SK-N-SH (cell line): ENCODE data around the gene JCHAIN. TPM values are rescaled to one million over a fixed set of nuclear protein-coding genes. Genes with fewer than 3 reads are reported as not detected.

Source experiments
- EZH2phosphoT487 ChIP-seq: fragments of 200-600 bp; sonication (generic); IDR thresholded peaks from 2 replicates; pipeline ENCODE4 v1.6.1; 2017; ENCODE audit warnings: low read depth, mixed run types, mild to moderate bottlenecking, antibody characterized with exemption, moderate library complexity, borderline replicate concordance
- FOSL2 ChIP-seq: IDR thresholded peaks from 2 replicates; pipeline ENCODE4 v1.4.0; 2012; ENCODE audit warnings: low read depth, mild to moderate bottlenecking, moderate library complexity, borderline replicate concordance
- FOXJ3 ChIP-seq: sonication (generic); formaldehyde crosslinking; IDR thresholded peaks from 2 replicates; pipeline ENCODE4 v1.5.1; 2020; ENCODE audit warnings: mild to moderate bottlenecking, missing genetic modification reagents
- FOXM1 ChIP-seq: IDR thresholded peaks from 2 replicates; pipeline ENCODE4 v1.4.0; 2012; ENCODE audit warnings: low read depth, mild to moderate bottlenecking
- GATA2 ChIP-seq: sonication (generic); formaldehyde crosslinking; IDR thresholded peaks from 2 replicates; pipeline ENCODE4 v1.5.0; 2020; ENCODE audit warnings: mild to moderate bottlenecking, missing genetic modification reagents
- JUND ChIP-seq: IDR thresholded peaks from 2 replicates; pipeline ENCODE4 v1.4.0; 2012
- NRF1 ChIP-seq: IDR thresholded peaks from 2 replicates; pipeline ENCODE4 v1.6.1; 2012; ENCODE audit warnings: low read depth, mild to moderate bottlenecking, low read length
- RAD21 ChIP-seq: IDR thresholded peaks from 2 replicates; pipeline ENCODE4 v1.6.1; 2012; ENCODE audit warnings: mild to moderate bottlenecking, low read length
- RFX5 ChIP-seq: IDR thresholded peaks from 2 replicates; pipeline ENCODE4 v1.6.1; 2012; ENCODE audit warnings: mild to moderate bottlenecking, improper control_type of control experiment, low read length
- RXRA ChIP-seq: IDR thresholded peaks from 2 replicates; pipeline ENCODE4 v1.4.0; 2012; ENCODE audit warnings: low read depth, mild to moderate bottlenecking, borderline replicate concordance
- SMC3 ChIP-seq: IDR thresholded peaks from 2 replicates; pipeline ENCODE4 v1.6.1; 2012; ENCODE audit warnings: low read depth, low read length, improper control_type of control experiment
- TAF1 ChIP-seq: IDR thresholded peaks from 2 replicates; pipeline ENCODE4 v1.6.1; 2012; ENCODE audit warnings: low read depth, mild to moderate bottlenecking, low read length, moderate library complexity, borderline replicate concordance
- TCF12 ChIP-seq: IDR thresholded peaks from 2 replicates; pipeline ENCODE4 v1.4.0; 2012
- YY1 ChIP-seq: IDR thresholded peaks from 2 replicates; pipeline ENCODE4 v1.4.0; 2012; ENCODE audit warnings: low read depth, mild to moderate bottlenecking
- polyA plus RNA-seq, 3 experiments: library from polyadenylated mRNA; depleted of rRNA; stranded (reverse); fragments of >200 nt; gene quantifications; 2 replicates each; pipeline ENCODE4 v1.2.3, GENCODE V29; 2012
- TF ChIP-seq, protein P1 (sequence below): IDR thresholded peaks from 2 replicates; pipeline ENCODE4 v1.4.0; 2012; ENCODE audit warnings: low read depth
- TF ChIP-seq, protein P2 (sequence below): IDR thresholded peaks from 2 replicates; pipeline ENCODE4 v1.6.1; 2012; ENCODE audit warnings: mild to moderate bottlenecking, low read depth, low read length, moderate library complexity
- TF ChIP-seq, protein P3 (sequence below): fragments of 150-350 bp; IDR thresholded peaks from 2 replicates; pipeline ENCODE4 v1.6.1; 2017; ENCODE audit warnings: antibody characterized with exemption, low read length, low read depth, borderline replicate concordance
- TF ChIP-seq, protein P4 (sequence below): IDR thresholded peaks from 2 replicates; pipeline ENCODE4 v1.4.0; 2012; ENCODE audit warnings: low read depth, borderline replicate concordance
- TF ChIP-seq, protein P5 (sequence below): fragments of 200-600 bp; sonication (generic); IDR thresholded peaks from 2 replicates; pipeline ENCODE4 v1.6.1; 2017; ENCODE audit warnings: antibody characterized with exemption, mild to moderate bottlenecking, moderate library complexity

JCHAIN gene
- polyA plus RNA-seq, 1 of the 3 experiments (the other 2 are of a cell fraction): 1.1 TPM

- 0 out of 2 replicates have a peak, but pooled peaks have one; percentile 20 for TF ChIP-seq RXRA
- TF ChIP-seq, protein P1, sequence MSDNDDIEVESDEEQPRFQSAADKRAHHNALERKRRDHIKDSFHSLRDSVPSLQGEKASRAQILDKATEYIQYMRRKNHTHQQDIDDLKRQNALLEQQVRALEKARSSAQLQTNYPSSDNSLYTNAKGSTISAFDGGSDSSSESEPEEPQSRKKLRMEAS: peak; percentile 94
- peak; percentile 63 for TF ChIP-seq RAD21
- no peak for TF ChIP-seq JUND
- TF ChIP-seq, protein P2, sequence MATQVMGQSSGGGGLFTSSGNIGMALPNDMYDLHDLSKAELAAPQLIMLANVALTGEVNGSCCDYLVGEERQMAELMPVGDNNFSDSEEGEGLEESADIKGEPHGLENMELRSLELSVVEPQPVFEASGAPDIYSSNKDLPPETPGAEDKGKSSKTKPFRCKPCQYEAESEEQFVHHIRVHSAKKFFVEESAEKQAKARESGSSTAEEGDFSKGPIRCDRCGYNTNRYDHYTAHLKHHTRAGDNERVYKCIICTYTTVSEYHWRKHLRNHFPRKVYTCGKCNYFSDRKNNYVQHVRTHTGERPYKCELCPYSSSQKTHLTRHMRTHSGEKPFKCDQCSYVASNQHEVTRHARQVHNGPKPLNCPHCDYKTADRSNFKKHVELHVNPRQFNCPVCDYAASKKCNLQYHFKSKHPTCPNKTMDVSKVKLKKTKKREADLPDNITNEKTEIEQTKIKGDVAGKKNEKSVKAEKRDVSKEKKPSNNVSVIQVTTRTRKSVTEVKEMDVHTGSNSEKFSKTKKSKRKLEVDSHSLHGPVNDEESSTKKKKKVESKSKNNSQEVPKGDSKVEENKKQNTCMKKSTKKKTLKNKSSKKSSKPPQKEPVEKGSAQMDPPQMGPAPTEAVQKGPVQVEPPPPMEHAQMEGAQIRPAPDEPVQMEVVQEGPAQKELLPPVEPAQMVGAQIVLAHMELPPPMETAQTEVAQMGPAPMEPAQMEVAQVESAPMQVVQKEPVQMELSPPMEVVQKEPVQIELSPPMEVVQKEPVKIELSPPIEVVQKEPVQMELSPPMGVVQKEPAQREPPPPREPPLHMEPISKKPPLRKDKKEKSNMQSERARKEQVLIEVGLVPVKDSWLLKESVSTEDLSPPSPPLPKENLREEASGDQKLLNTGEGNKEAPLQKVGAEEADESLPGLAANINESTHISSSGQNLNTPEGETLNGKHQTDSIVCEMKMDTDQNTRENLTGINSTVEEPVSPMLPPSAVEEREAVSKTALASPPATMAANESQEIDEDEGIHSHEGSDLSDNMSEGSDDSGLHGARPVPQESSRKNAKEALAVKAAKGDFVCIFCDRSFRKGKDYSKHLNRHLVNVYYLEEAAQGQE: peak; percentile 32; the same call in 1 of the 2 replicates
- TF ChIP-seq, protein P3, sequence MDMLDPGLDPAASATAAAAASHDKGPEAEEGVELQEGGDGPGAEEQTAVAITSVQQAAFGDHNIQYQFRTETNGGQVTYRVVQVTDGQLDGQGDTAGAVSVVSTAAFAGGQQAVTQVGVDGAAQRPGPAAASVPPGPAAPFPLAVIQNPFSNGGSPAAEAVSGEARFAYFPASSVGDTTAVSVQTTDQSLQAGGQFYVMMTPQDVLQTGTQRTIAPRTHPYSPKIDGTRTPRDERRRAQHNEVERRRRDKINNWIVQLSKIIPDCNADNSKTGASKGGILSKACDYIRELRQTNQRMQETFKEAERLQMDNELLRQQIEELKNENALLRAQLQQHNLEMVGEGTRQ: peak; percentile 22
- peak; percentile 84 for TF ChIP-seq RFX5
- peak; percentile 34; the same call in 1 of the 2 replicates for TF ChIP-seq NRF1
- TF ChIP-seq TCF12: peak; percentile 57; the same call in 1 of the 2 replicates
- no peak for TF ChIP-seq FOSL2
- TF ChIP-seq, protein P4, sequence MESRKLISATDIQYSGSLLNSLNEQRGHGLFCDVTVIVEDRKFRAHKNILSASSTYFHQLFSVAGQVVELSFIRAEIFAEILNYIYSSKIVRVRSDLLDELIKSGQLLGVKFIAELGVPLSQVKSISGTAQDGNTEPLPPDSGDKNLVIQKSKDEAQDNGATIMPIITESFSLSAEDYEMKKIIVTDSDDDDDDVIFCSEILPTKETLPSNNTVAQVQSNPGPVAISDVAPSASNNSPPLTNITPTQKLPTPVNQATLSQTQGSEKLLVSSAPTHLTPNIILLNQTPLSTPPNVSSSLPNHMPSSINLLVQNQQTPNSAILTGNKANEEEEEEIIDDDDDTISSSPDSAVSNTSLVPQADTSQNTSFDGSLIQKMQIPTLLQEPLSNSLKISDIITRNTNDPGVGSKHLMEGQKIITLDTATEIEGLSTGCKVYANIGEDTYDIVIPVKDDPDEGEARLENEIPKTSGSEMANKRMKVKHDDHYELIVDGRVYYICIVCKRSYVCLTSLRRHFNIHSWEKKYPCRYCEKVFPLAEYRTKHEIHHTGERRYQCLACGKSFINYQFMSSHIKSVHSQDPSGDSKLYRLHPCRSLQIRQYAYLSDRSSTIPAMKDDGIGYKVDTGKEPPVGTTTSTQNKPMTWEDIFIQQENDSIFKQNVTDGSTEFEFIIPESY: peak; percentile 94
- peak; percentile 69; the same call in 1 of the 2 replicates for TF ChIP-seq YY1
- TF ChIP-seq SMC3: peak; percentile 77
- TF ChIP-seq FOXJ3: peak; percentile 63
- TF ChIP-seq FOXM1: no peak
- peak; percentile 83 for TF ChIP-seq GATA2 (CRISPR knock-in tag)
- TF ChIP-seq TAF1: peak; percentile 87
- TF ChIP-seq, protein P5, sequence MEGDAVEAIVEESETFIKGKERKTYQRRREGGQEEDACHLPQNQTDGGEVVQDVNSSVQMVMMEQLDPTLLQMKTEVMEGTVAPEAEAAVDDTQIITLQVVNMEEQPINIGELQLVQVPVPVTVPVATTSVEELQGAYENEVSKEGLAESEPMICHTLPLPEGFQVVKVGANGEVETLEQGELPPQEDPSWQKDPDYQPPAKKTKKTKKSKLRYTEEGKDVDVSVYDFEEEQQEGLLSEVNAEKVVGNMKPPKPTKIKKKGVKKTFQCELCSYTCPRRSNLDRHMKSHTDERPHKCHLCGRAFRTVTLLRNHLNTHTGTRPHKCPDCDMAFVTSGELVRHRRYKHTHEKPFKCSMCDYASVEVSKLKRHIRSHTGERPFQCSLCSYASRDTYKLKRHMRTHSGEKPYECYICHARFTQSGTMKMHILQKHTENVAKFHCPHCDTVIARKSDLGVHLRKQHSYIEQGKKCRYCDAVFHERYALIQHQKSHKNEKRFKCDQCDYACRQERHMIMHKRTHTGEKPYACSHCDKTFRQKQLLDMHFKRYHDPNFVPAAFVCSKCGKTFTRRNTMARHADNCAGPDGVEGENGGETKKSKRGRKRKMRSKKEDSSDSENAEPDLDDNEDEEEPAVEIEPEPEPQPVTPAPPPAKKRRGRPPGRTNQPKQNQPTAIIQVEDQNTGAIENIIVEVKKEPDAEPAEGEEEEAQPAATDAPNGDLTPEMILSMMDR: peak; percentile 97
- no peak for TF ChIP-seq EZH2phosphoT487
- TF ChIP-seq, all 33 proteins: peak for 27
Observed at GRCh38 chr4:70687821-70688794, 21.8 kb upstream of the JCHAIN start, which contains the start of gene UTP3 (continued).
